Ishikawa (cell line): ENCODE results near the gene FAM114A1.

Source experiments
- CEBPB ChIP-seq: IDR thresholded peaks from 2 replicates; pipeline ENCODE4 v1.6.1; 2012
- CREB1 ChIP-seq: IDR thresholded peaks from 2 replicates; pipeline ENCODE4 v1.6.1; 2012; ENCODE audit warnings: low read depth
- EGR1 ChIP-seq: IDR thresholded peaks from 2 replicates; pipeline ENCODE4 v1.6.1; 2012
- EP300 ChIP-seq: IDR thresholded peaks from 2 replicates; pipeline ENCODE4 v1.6.1; 2012; ENCODE audit warnings: borderline replicate concordance
- FOXM1 ChIP-seq: IDR thresholded peaks from 2 replicates; pipeline ENCODE4 v1.6.1; 2012; ENCODE audit warnings: low read depth, borderline replicate concordance
- MAX ChIP-seq: IDR thresholded peaks from 2 replicates; pipeline ENCODE4 v1.6.1; 2012
- NFIC ChIP-seq: IDR thresholded peaks from 2 replicates; pipeline ENCODE4 v1.6.1; 2012
- RAD21 ChIP-seq: IDR thresholded peaks from 2 replicates; pipeline ENCODE4 v1.6.1; 2012; ENCODE audit warnings: low read depth
- TAF1 ChIP-seq: IDR thresholded peaks from 2 replicates; pipeline ENCODE4 v1.6.1; 2012; ENCODE audit warnings: low read depth, mild to moderate bottlenecking
- TCF12 ChIP-seq: IDR thresholded peaks from 2 replicates; pipeline ENCODE4 v1.6.1; 2012; ENCODE audit warnings: low read depth
- USF1 ChIP-seq: IDR thresholded peaks from 2 replicates; pipeline ENCODE4 v1.6.1; 2012
- YY1 ChIP-seq: IDR thresholded peaks from 2 replicates; pipeline ENCODE4 v1.6.1; 2012; ENCODE audit warnings: low read depth
- ZBTB7A ChIP-seq: IDR thresholded peaks from 2 replicates; pipeline ENCODE4 v1.6.1; 2012; ENCODE audit warnings: low read depth
- TF ChIP-seq, protein P1 (sequence below): IDR thresholded peaks from 2 replicates; pipeline ENCODE4 v1.6.1; 2012; ENCODE audit warnings: low read depth, mild to moderate bottlenecking

DNA sequence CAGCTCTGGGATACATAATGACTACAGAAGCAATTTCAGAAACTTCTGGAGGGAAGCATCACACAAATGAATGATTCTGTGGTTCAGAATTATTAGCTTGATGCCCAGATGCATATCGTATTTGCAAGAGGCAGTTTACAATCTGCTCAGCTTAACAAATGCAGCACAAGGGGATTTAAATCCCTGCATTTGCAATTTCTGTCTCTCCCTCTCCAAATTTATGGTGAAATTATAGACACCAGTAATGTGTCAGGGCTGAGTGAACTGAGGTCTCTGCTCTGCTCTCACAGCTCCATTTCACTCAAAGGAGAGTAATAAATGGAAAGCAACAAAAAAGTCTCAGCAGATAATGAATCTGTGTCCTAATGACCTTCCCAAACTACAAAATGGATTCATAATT lies 84.4 kb downstream of the FAM114A1 start:
- no peak for TF ChIP-seq TAF1
- TF ChIP-seq EGR1: no peak
- no peak for TF ChIP-seq RAD21
- TF ChIP-seq, protein P1, sequence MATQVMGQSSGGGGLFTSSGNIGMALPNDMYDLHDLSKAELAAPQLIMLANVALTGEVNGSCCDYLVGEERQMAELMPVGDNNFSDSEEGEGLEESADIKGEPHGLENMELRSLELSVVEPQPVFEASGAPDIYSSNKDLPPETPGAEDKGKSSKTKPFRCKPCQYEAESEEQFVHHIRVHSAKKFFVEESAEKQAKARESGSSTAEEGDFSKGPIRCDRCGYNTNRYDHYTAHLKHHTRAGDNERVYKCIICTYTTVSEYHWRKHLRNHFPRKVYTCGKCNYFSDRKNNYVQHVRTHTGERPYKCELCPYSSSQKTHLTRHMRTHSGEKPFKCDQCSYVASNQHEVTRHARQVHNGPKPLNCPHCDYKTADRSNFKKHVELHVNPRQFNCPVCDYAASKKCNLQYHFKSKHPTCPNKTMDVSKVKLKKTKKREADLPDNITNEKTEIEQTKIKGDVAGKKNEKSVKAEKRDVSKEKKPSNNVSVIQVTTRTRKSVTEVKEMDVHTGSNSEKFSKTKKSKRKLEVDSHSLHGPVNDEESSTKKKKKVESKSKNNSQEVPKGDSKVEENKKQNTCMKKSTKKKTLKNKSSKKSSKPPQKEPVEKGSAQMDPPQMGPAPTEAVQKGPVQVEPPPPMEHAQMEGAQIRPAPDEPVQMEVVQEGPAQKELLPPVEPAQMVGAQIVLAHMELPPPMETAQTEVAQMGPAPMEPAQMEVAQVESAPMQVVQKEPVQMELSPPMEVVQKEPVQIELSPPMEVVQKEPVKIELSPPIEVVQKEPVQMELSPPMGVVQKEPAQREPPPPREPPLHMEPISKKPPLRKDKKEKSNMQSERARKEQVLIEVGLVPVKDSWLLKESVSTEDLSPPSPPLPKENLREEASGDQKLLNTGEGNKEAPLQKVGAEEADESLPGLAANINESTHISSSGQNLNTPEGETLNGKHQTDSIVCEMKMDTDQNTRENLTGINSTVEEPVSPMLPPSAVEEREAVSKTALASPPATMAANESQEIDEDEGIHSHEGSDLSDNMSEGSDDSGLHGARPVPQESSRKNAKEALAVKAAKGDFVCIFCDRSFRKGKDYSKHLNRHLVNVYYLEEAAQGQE: no peak
- TF ChIP-seq EP300: no peak
- no peak for TF ChIP-seq MAX
- TF ChIP-seq USF1: no peak
- no peak for TF ChIP-seq FOXM1
- no peak for TF ChIP-seq TCF12
- TF ChIP-seq CREB1: no peak
- no peak for TF ChIP-seq NFIC
- TF ChIP-seq YY1: no peak
- no peak for TF ChIP-seq CEBPB
- TF ChIP-seq ZBTB7A: no peak
